Mucosa of gallbladder (tissue), 1 donor: ENCODE data around the gene HES5. TPM values are rescaled to one million over a fixed set of nuclear protein-coding genes. Genes with fewer than 3 reads are reported as not detected.
"Not testable (repeated sequence)": the region's sequence is repeated elsewhere in the genome, so short reads cannot be mapped to it uniquely, and the experiment has no call there.

Experiments
- DNase-seq: peaks from one replicate; pipeline ENCODE4 v3.0.0-alpha.2; 2020; ENCODE audit warnings: low spot score
- total RNA-seq: library from RNA; stranded (reverse); gene quantifications from one replicate; pipeline ENCODE4 v1.2.1, GENCODE V29; 2021
- donor health status: DM: no; HTN: no; CAD: no.

The HES5 gene
- total RNA-seq, 1 donor from 2014 or later = 0.20 TPM

- DNase-seq = no peak
Measured at GRCh38 chr1:2560299-2561073, 30.4 kb upstream of the HES5 start.

GRCh38 chr1:2559509-2560298, 29.6 kb upstream of the HES5 start:
- DNase-seq = no peak

- no peak for DNase-seq
Measured at GRCh38 chr1:2558861-2559260, 28.8 kb upstream of the HES5 start.

- no peak for DNase-seq
Measured at GRCh38 chr1:2558420-2558819, 28.4 kb upstream of the HES5 start.

- DNase-seq = peak; percentile 62
Measured at GRCh38 chr1:2557482-2558400, 27.7 kb upstream of the HES5 start.

GRCh38 chr1:2556678-2557481, 26.8 kb upstream of the HES5 start:
- no peak for DNase-seq

GRCh38 chr1:2556277-2556677, 26.2 kb upstream of the HES5 start, which contains the start of gene TNFRSF14:
TNFRSF14 (plus strand) TSS chr1:2556371; CDS start chr1:2556665, 294 bp downstream.
- DNase-seq = peak; percentile 53

- peak; percentile 93 for DNase-seq
Measured at GRCh38 chr1:2555634-2556276, 25.7 kb upstream of the HES5 start.

GRCh38 chr1:2554621-2555387, 24.7 kb upstream of the HES5 start:
- DNase-seq = peak; percentile 33

GRCh38 chr1:2553871-2554620, 24.0 kb upstream of the HES5 start:
- no peak for DNase-seq

- not testable (repeated sequence) for DNase-seq
Measured at GRCh38 chr1:2553076-2553475, 23.0 kb upstream of the HES5 start.

GRCh38 chr1:2552189-2552588, 22.1 kb upstream of the HES5 start:
- no peak for DNase-seq

- not testable (repeated sequence) for DNase-seq
Measured at GRCh38 chr1:2551544-2551943, 21.5 kb upstream of the HES5 start.

- not testable (repeated sequence) for DNase-seq
Measured at GRCh38 chr1:2550309-2550861, 20.3 kb upstream of the HES5 start.

- DNase-seq = not testable (repeated sequence)
Measured at GRCh38 chr1:2549367-2550029, 19.4 kb upstream of the HES5 start.

- DNase-seq = peak; percentile 86
Measured at GRCh38 chr1:2548068-2548589, 18.1 kb upstream of the HES5 start.

GRCh38 chr1:2547210-2548067, 17.4 kb upstream of the HES5 start:
- DNase-seq = no peak
